ENCODE measurements around the gene NUDT4. TPM values are rescaled to one million over a fixed set of nuclear protein-coding genes. Genes with fewer than 3 reads are reported as not detected.

Gene NUDT4
- total RNA-seq, 4 donors from 2014 or later, result 16.0 to 33.8 (median 25.7) TPM

- H3K4me1 ChIP-seq, result no peaks in the 10 kb centered on the region
- TF ChIP-seq CTCF (IDR thresholded peaks at IDR 0.05), result no peak
- TF ChIP-seq POLR2A (IDR thresholded peaks at IDR 0.05), result no peak
- DNase-seq, result no peak
- H3K36me3 ChIP-seq, result no peaks in the 10 kb centered on the region
- 61 to 62% methylated on average over 4 of the region's 4 CpGs for WGBS, 2 donors
- no peaks in the 10 kb centered on the region for H3K9me3 ChIP-seq
- no peaks in the 10 kb centered on the region for H3K27me3 ChIP-seq
- no peak overlapping the region for H3K4me3 ChIP-seq
- intact Hi-C loops (cut with DNase I), result no loop called here
- no peak overlapping the region for H3K27ac ChIP-seq
These were observed 41.4 kb upstream of the NUDT4 start for GRCh38 chr12:93336291-93336741.

GRCh38 chr12:93338598-93338997, 39.1 kb upstream of the NUDT4 start:
- 86 to 91% methylated on average over 7 of the region's 7 CpGs for WGBS, 2 donors
- DNase-seq, result no peak
- no peaks in the 10 kb centered on the region for H3K9me3 ChIP-seq
- intact Hi-C loops (cut with DNase I), result no loop called here
- no peaks in the 10 kb centered on the region for H3K27me3 ChIP-seq
- no peak overlapping the region for H3K4me3 ChIP-seq
- H3K27ac ChIP-seq, result no peak overlapping the region
- H3K36me3 ChIP-seq, result no peaks in the 10 kb centered on the region
- no peak for TF ChIP-seq CTCF (IDR thresholded peaks at IDR 0.05)
- no peak for TF ChIP-seq POLR2A (IDR thresholded peaks at IDR 0.05)
- H3K4me1 ChIP-seq, result no peaks in the 10 kb centered on the region

GRCh38 chr12:93339695-93340094, 38.0 kb upstream of the NUDT4 start:
- intact Hi-C loops (cut with DNase I), result no loop called here
- no peaks in the 10 kb centered on the region for H3K4me1 ChIP-seq
- no peak overlapping the region for H3K4me3 ChIP-seq
- no peaks in the 10 kb centered on the region for H3K9me3 ChIP-seq
- TF ChIP-seq POLR2A (IDR thresholded peaks at IDR 0.05), result no peak
- TF ChIP-seq CTCF (IDR thresholded peaks at IDR 0.05), result no peak
- no peaks in the 10 kb centered on the region for H3K27me3 ChIP-seq
- DNase-seq, result no peak
- H3K36me3 ChIP-seq, result no peaks in the 10 kb centered on the region
- WGBS, 2 donors, result 92 to 97% methylated on average over 4 of the region's 4 CpGs
- no peak overlapping the region for H3K27ac ChIP-seq

GRCh38 chr12:93341409-93342049, 36.2 kb upstream of the NUDT4 start:
- WGBS, 2 donors, result 52 to 60% methylated on average over 3 of the region's 3 CpGs
- Histone ChIP-seq H3K27me3 (no peaks in the 10 kb centered on the region), H3K27ac (no peak overlapping the region), H3K36me3 (no peaks in the 10 kb centered on the region), H3K4me3 (no peak overlapping the region), H3K4me1 (no peaks in the 10 kb centered on the region), H3K9me3 (no peaks in the 10 kb centered on the region)
- intact Hi-C loops (cut with DNase I), result no loop called here
- DNase-seq, result no peak
- TF ChIP-seq CTCF (IDR thresholded peaks at IDR 0.05) (no peak), POLR2A (IDR thresholded peaks at IDR 0.05) (no peak)

- H3K27ac ChIP-seq, result no peak overlapping the region
- no peaks in the 10 kb centered on the region for H3K36me3 ChIP-seq
- intact Hi-C loops (cut with DNase I), result no loop called here
- TF ChIP-seq POLR2A (IDR thresholded peaks at IDR 0.05) (no peak), CTCF (IDR thresholded peaks at IDR 0.05) (no peak)
- H3K9me3 ChIP-seq, result no peaks in the 10 kb centered on the region
- H3K4me1 ChIP-seq, result no peaks in the 10 kb centered on the region
- no peaks in the 10 kb centered on the region for H3K27me3 ChIP-seq
- WGBS, 2 donors, result 69 to 72% methylated on average over 7 to 8 of the region's 8 CpGs
- H3K4me3 ChIP-seq, result no peak overlapping the region
- no peak for DNase-seq
These were observed 30.5 kb upstream of the NUDT4 start for GRCh38 chr12:93347054-93347785.

All from esophagus squamous epithelium (tissue), 5 donors.